Nephron (organoid): Measurements from ENCODE around the gene HCRTR1.

Experiments used
- H3K27ac Mint-ChIP-seq, 3 experiments: 2 replicates each; pipeline ENCODE4 v1.8.0; 2020; ENCODE audit warnings: mixed read lengths in 3 of 3, mild to moderate bottlenecking in 2 of 3, moderate library complexity in 1 of 3
- H3K27me3 Mint-ChIP-seq: 2 replicates; pipeline ENCODE4 v1.8.0; 2021; ENCODE audit warnings: low read depth, mild to moderate bottlenecking, moderate library complexity, mixed read lengths
- H3K36me3 Mint-ChIP-seq: 2 replicates; pipeline ENCODE4 v1.8.0; 2020; ENCODE audit warnings: low read depth, mixed read lengths
- H3K4me1 Mint-ChIP-seq: 2 replicates; pipeline ENCODE4 v1.8.0; 2020; ENCODE audit warnings: mixed read lengths
- H3K4me3 Mint-ChIP-seq, 3 experiments: 2 replicates each; pipeline ENCODE4 v1.8.0; 2020; ENCODE audit warnings: mild to moderate bottlenecking in 3 of 3, mixed read lengths in 3 of 3, moderate library complexity in 2 of 3
- H3K9me3 Mint-ChIP-seq: 2 replicates; pipeline ENCODE4 v1.8.0; 2020; ENCODE audit warnings: mixed read lengths
- CTCF ChIP-seq, 3 experiments: fragments of 200-600 bp; sonication (generic); IDR thresholded peaks; one replicate each; pipeline ENCODE4 v1.5.0; 2021; ENCODE audit warnings: antibody characterized with exemption in 3 of 3; ENCODE audit not compliant: unreplicated experiment in 3 of 3

HCRTR1 gene

GRCh38 chr1:31666263-31666963 lies 48.9 kb downstream of the HCRTR1 start:
- Mint-ChIP-seq H3K27me3 (peaks cover 9% of the 10 kb centered on the region), H3K9me3 (no peaks in the 10 kb centered on the region), H3K27ac (peak overlapping the region in 2 of 3 experiments; percentile 83 to 94), H3K36me3 (no peaks in the 10 kb centered on the region), H3K4me3 (peak overlapping the region in 2 of 3 experiments; percentile 0 to 29), H3K4me1 (peaks cover 45% of the 10 kb centered on the region)
- TF ChIP-seq CTCF (IDR thresholded peaks at IDR 0.05; ENCODE audit: unreplicated experiment in 3 of 3): no peak

- no peak for TF ChIP-seq CTCF (IDR thresholded peaks at IDR 0.05; ENCODE audit: unreplicated experiment in 3 of 3)
- Mint-ChIP-seq H3K36me3 (peaks cover 4% of the 10 kb centered on the region), H3K4me1 (peaks cover 53% of the 10 kb centered on the region), H3K27ac (peak overlapping the region in 2 of 3 experiments; percentile 83 to 94), H3K4me3 (no peak overlapping the region), H3K9me3 (no peaks in the 10 kb centered on the region), H3K27me3 (peaks cover 9% of the 10 kb centered on the region)
These were observed 49.7 kb downstream of the HCRTR1 start for GRCh38 chr1:31667065-31667785.

GRCh38 chr1:31668303-31668883 lies 50.9 kb downstream of the HCRTR1 start:
- Mint-ChIP-seq H3K27ac (peak overlapping the region in 2 of 3 experiments; percentile 94 to 96), H3K4me1 (peaks cover 64% of the 10 kb centered on the region), H3K27me3 (peaks cover 9% of the 10 kb centered on the region), H3K36me3 (peaks cover 4% of the 10 kb centered on the region), H3K9me3 (no peaks in the 10 kb centered on the region), H3K4me3 (no peak overlapping the region)
- no peak for TF ChIP-seq CTCF (IDR thresholded peaks at IDR 0.05; ENCODE audit: unreplicated experiment in 3 of 3)

GRCh38 chr1:31669433-31669785 lies 51.9 kb downstream of the HCRTR1 start:
- no peak for TF ChIP-seq CTCF (IDR thresholded peaks at IDR 0.05; ENCODE audit: unreplicated experiment in 3 of 3)
- Mint-ChIP-seq H3K4me1 (peaks cover 74% of the 10 kb centered on the region), H3K9me3 (no peaks in the 10 kb centered on the region), H3K27me3 (peaks cover 9% of the 10 kb centered on the region), H3K4me3 (peak overlapping the region; percentile 56 to 77 (median 73)), H3K36me3 (peaks cover 4% of the 10 kb centered on the region), H3K27ac (peak overlapping the region in 2 of 3 experiments; percentile 94 to 96)

GRCh38 chr1:31669786-31670592 lies 52.5 kb downstream of the HCRTR1 start:
- H3K36me3 Mint-ChIP-seq: peaks cover 4% of the 10 kb centered on the region
- H3K27ac Mint-ChIP-seq: peak overlapping the region; percentile 33 to 96 (median 94)
- TF ChIP-seq CTCF (IDR thresholded peaks at IDR 0.05; ENCODE audit: unreplicated experiment in 3 of 3): no peak
- peaks cover 9% of the 10 kb centered on the region for H3K27me3 Mint-ChIP-seq
- peak overlapping the region; percentile 56 to 77 (median 73) for H3K4me3 Mint-ChIP-seq
- H3K9me3 Mint-ChIP-seq: no peaks in the 10 kb centered on the region
- H3K4me1 Mint-ChIP-seq: peaks cover 80% of the 10 kb centered on the region
